ENCODE data around the gene EFTUD2.

DNA sequence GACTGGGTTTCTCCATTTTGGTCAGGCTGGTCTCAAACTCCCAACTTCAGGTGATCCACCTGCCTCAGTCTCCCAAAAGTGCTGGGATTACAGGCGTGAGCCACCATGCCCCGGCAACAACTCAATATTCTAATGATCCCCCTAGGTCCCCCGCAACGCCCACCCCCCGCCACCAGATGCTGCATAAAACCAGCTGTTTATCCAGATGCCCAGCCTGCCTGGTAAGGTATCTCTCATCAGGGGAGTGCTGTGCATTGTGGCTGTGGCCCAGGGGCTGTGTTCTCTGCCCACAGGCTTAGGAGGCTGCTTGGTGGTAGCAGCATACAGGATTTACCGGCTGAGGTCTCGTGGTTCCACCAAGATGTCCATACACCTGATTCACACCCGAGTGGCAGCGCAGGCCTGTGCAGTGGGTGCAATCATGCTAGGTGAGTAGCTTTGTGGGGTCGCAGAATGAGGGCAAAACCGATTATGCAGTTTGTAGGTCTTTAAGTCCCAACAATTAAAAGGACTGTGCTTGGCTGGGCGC lies 50.2 kb downstream of the EFTUD2 start:
- no peak for TF ChIP-seq CTCF (IDR thresholded peaks at IDR 0.05)
- no peak for TF ChIP-seq ZFX (IDR thresholded peaks at IDR 0.05; ENCODE audit: borderline replicate concordance)

Data from 22Rv1 (cell line).